ENCODE measurements around the gene DOCK1. TPM values are rescaled to one million over a fixed set of nuclear protein-coding genes. Genes with fewer than 3 reads are reported as not detected.

Gene DOCK1
- total RNA-seq, 1 experiment from 2014 or later = 82.2 TPM

- no TSS peak for BruUV-seq (replicated peaks)
- no peak overlapping the region for H3K4me3 ChIP-seq (ENCODE audit: low read depth, low read length)
- ChIA-PET CTCF (interaction anchor here (1.1 kb wide), 1 partner anchor 46 kb away, joined by 6 read pairs; no protein-coding TSS in a partner anchor), POLR2A (no interaction called here)
- H3K9me3 Mint-ChIP-seq (ENCODE audit: unreplicated experiment) = no peaks in the 10 kb centered on the region
- peaks cover 54% of the 10 kb centered on the region for H3K36me3 Mint-ChIP-seq (ENCODE audit: insufficient read depth, unreplicated experiment)
- no peaks in the 10 kb centered on the region for H3K27me3 ChIP-seq (replicated peaks; ENCODE audit: control insufficient read depth, insufficient read depth, low read length)
- no peak for DNase-seq
- no peak for TF ChIP-seq CTCF (IDR thresholded peaks at IDR 0.05; ENCODE audit: insufficient read depth in 1 of 2, low read depth in 1 of 2, low read length in 1 of 2, severe bottlenecking in 1 of 2, unreplicated experiment in 1 of 2)
- H3K4me1 ChIP-seq = peaks cover 15% of the 10 kb centered on the region; the same call in 1 of the 2 replicates
- no peaks in the 10 kb centered on the region for H3K9me3 ChIP-seq
- no peaks in the 10 kb centered on the region for H3K27me3 Mint-ChIP-seq (ENCODE audit: insufficient read depth, unreplicated experiment)
- H3K4me1 Mint-ChIP-seq (ENCODE audit: low read depth, unreplicated experiment) = peaks cover 5% of the 10 kb centered on the region
- no peak overlapping the region for H3K4me3 Mint-ChIP-seq (ENCODE audit: unreplicated experiment)
- peaks cover 3% of the 10 kb centered on the region for H3K36me3 ChIP-seq (ENCODE audit: control insufficient read depth, insufficient read depth, low read length)
- intact Hi-C loops (cut with micrococcal nuclease; ENCODE audit: unreplicated experiment) = no loop called here
- H3K27ac Mint-ChIP-seq (ENCODE audit: unreplicated experiment) = no peak overlapping the region
Observed at GRCh38 chr10:126926568-126926967, 21.3 kb downstream of the DOCK1 start.

- Histone ChIP-seq H3K4me1 (peaks cover 15% of the 10 kb centered on the region; the same call in 1 of the 2 replicates), H3K9me3 (no peaks in the 10 kb centered on the region), H3K27me3 (replicated peaks; ENCODE audit: control insufficient read depth, insufficient read depth, low read length) (no peaks in the 10 kb centered on the region), H3K4me3 (ENCODE audit: low read depth, low read length) (no peak overlapping the region), H3K36me3 (ENCODE audit: control insufficient read depth, insufficient read depth, low read length) (peaks cover 3% of the 10 kb centered on the region)
- Mint-ChIP-seq H3K9me3 (ENCODE audit: unreplicated experiment) (no peaks in the 10 kb centered on the region), H3K27me3 (ENCODE audit: insufficient read depth, unreplicated experiment) (no peaks in the 10 kb centered on the region), H3K36me3 (ENCODE audit: insufficient read depth, unreplicated experiment) (peaks cover 54% of the 10 kb centered on the region), H3K27ac (ENCODE audit: unreplicated experiment) (no peak overlapping the region), H3K4me1 (ENCODE audit: low read depth, unreplicated experiment) (peaks cover 5% of the 10 kb centered on the region), H3K4me3 (ENCODE audit: unreplicated experiment) (no peak overlapping the region)
- ChIA-PET CTCF (interaction anchor here (1.1 kb wide), 1 partner anchor 45 kb away, joined by 6 read pairs; no protein-coding TSS in a partner anchor), POLR2A (no interaction called here)
- intact Hi-C loops (cut with micrococcal nuclease; ENCODE audit: unreplicated experiment) = no loop called here
- TF ChIP-seq CTCF (IDR thresholded peaks at IDR 0.05; ENCODE audit: insufficient read depth in 1 of 2, low read depth in 1 of 2, low read length in 1 of 2, severe bottlenecking in 1 of 2, unreplicated experiment in 1 of 2) = no peak
- no TSS peak for BruUV-seq (replicated peaks)
- DNase-seq = no peak
Observed at GRCh38 chr10:126927799-126928198, 22.6 kb downstream of the DOCK1 start.

- peaks cover 3% of the 10 kb centered on the region for H3K36me3 ChIP-seq (ENCODE audit: control insufficient read depth, insufficient read depth, low read length)
- no TSS peak for BruUV-seq (replicated peaks)
- no peak for DNase-seq
- Mint-ChIP-seq H3K4me1 (ENCODE audit: low read depth, unreplicated experiment) (peaks cover 5% of the 10 kb centered on the region), H3K27ac (ENCODE audit: unreplicated experiment) (no peak overlapping the region), H3K9me3 (ENCODE audit: unreplicated experiment) (no peaks in the 10 kb centered on the region), H3K4me3 (ENCODE audit: unreplicated experiment) (no peak overlapping the region), H3K27me3 (ENCODE audit: insufficient read depth, unreplicated experiment) (no peaks in the 10 kb centered on the region), H3K36me3 (ENCODE audit: insufficient read depth, unreplicated experiment) (peaks cover 54% of the 10 kb centered on the region)
- no peak for TF ChIP-seq CTCF (IDR thresholded peaks at IDR 0.05; ENCODE audit: insufficient read depth in 1 of 2, low read depth in 1 of 2, low read length in 1 of 2, severe bottlenecking in 1 of 2, unreplicated experiment in 1 of 2)
- no peaks in the 10 kb centered on the region for H3K27me3 ChIP-seq (replicated peaks; ENCODE audit: control insufficient read depth, insufficient read depth, low read length)
- H3K4me1 ChIP-seq = peaks cover 15% of the 10 kb centered on the region; the same call in 1 of the 2 replicates
- H3K4me3 ChIP-seq (ENCODE audit: low read depth, low read length) = no peak overlapping the region
- CTCF ChIA-PET = no interaction called here
- no peaks in the 10 kb centered on the region for H3K9me3 ChIP-seq
- intact Hi-C loops (cut with micrococcal nuclease; ENCODE audit: unreplicated experiment) = no loop called here
- POLR2A ChIA-PET = no interaction called here
Observed at GRCh38 chr10:126928274-126928673, 23.0 kb downstream of the DOCK1 start.
